ENCODE data around the gene MMAA.

DNA sequence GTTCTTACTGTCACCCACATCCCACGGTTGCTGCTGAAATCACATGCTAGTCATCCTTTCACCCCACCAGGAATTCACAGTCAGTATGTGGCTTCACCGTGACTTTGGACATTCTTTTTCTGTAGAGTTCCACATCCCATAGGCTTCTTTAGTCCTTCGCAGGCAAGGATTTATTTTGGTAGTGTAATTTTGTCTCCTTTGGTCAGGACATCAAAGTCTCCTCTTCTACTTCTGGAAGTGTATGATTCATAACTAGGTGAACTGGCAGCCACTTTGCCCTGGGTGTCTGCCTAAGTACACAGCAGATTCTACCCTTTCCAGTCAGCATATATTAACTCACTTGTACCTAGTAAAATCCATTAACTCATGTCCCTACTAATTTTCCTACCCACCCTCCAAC is 38.3 kb upstream of the MMAA start:
- TF ChIP-seq, protein P1, sequence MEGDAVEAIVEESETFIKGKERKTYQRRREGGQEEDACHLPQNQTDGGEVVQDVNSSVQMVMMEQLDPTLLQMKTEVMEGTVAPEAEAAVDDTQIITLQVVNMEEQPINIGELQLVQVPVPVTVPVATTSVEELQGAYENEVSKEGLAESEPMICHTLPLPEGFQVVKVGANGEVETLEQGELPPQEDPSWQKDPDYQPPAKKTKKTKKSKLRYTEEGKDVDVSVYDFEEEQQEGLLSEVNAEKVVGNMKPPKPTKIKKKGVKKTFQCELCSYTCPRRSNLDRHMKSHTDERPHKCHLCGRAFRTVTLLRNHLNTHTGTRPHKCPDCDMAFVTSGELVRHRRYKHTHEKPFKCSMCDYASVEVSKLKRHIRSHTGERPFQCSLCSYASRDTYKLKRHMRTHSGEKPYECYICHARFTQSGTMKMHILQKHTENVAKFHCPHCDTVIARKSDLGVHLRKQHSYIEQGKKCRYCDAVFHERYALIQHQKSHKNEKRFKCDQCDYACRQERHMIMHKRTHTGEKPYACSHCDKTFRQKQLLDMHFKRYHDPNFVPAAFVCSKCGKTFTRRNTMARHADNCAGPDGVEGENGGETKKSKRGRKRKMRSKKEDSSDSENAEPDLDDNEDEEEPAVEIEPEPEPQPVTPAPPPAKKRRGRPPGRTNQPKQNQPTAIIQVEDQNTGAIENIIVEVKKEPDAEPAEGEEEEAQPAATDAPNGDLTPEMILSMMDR (IDR thresholded peaks at IDR 0.05): no peak
- no peak for TF ChIP-seq POLR2A (IDR thresholded peaks at IDR 0.05)

Data from testis (tissue), 2 donors.